Fibroblast of mammary gland (primary cell): ENCODE results near the gene FOCAD.

Experiments
- DNase-seq: peaks from one replicate; pipeline ENCODE4 v3.0.0-alpha.2; 2010; ENCODE audit warnings: low read depth
- H3K4me3 ChIP-seq: 2 replicates; pipeline ENCODE4 v1.5.1; 2011; ENCODE audit warnings: low read depth, mild to moderate bottlenecking, low read length, moderate library complexity; ENCODE audit not compliant: control insufficient read depth
- TF ChIP-seq, protein P1 (sequence below): conservative IDR thresholded peaks from 2 replicates; pipeline ENCODE4 v1.5.1; 2011; ENCODE audit warnings: low read depth, low read length, inconsistent platforms; ENCODE audit not compliant: control insufficient read depth, insufficient read depth

The FOCAD gene

DNA sequence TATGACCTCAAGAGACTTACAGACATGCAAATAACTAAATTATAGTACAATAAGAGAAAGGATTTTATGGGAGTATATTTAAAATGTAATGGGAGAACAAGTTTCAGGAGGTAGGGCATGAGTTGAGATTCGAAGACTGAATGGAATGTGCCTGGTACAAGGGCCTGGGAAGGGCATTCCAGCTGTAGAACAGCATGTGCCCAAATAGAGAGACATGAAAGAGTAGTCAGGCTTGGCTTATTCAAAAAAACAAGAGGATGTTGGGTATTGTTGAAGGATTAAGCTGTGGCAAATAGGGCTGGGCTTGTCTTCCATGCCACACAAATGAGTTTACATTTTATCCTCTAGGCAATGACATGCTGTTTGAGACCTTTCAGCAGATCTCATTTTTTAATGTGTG lies 86.9 kb downstream of the FOCAD start:
- TF ChIP-seq, protein P1, sequence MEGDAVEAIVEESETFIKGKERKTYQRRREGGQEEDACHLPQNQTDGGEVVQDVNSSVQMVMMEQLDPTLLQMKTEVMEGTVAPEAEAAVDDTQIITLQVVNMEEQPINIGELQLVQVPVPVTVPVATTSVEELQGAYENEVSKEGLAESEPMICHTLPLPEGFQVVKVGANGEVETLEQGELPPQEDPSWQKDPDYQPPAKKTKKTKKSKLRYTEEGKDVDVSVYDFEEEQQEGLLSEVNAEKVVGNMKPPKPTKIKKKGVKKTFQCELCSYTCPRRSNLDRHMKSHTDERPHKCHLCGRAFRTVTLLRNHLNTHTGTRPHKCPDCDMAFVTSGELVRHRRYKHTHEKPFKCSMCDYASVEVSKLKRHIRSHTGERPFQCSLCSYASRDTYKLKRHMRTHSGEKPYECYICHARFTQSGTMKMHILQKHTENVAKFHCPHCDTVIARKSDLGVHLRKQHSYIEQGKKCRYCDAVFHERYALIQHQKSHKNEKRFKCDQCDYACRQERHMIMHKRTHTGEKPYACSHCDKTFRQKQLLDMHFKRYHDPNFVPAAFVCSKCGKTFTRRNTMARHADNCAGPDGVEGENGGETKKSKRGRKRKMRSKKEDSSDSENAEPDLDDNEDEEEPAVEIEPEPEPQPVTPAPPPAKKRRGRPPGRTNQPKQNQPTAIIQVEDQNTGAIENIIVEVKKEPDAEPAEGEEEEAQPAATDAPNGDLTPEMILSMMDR = no peak
- no peak for DNase-seq
- H3K4me3 ChIP-seq = no peak overlapping the region

DNA sequence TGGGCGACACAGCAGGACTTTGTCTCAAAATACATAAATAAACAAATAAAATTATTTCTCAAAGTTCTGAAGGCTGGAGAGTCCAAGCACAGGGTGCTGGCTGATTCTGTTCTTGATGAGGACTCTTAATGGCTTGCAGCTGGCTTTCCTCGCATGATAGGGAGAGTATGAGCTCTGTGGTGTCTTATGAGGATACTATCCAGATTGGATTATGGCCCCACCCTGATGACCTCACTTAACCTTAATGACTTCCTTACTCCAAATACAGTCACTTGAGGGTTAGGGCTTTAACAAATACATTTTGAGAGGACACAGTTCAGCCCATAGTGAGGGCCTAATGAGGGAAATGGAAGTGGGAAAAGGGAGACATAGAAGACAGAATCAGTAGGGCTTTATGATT lies 87.7 kb downstream of the FOCAD start:
- TF ChIP-seq, protein P1 = no peak
- peak; percentile 13 for DNase-seq
- H3K4me3 ChIP-seq = no peak overlapping the region

DNA sequence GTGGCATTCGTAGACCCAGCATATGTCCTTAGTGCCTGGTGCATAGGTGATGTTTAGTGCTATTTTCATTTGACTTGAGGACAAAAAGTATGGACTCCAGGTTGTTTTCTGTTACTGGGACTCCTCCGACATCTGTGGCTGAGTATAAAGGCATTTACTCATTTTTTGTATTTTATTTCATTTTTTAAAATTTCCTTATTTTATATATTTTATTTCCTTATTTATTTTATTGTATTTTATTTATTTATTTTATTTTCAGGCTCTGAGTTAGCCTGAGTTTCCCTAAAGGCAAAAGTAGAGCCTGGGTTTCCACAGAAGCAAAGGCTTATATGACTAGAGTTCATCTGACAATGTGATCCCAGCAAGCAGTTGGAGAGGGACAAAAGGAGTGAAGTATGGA lies 91.6 kb downstream of the FOCAD start:
- H3K4me3 ChIP-seq = no peak overlapping the region
- no peak for DNase-seq
- TF ChIP-seq, protein P1 = no peak

DNA sequence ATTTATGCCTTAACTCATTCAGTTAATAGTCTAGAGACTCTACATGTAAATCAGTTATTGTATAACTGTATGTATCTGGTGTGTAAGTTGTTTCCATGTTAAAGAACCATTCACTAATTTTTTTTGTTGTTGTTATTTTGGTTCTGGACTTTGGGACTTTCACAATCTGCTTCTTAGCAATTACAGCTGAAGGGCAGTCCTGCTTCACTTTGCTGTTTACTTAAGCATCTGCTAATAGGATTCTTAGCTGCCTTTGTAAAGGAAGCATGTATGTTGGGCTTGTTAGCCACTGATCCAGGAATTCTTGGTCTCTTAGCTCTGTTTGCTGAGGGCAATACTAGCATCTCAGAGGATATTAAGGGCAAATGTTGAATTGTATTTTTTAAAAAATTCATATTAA lies 97.0 kb downstream of the FOCAD start:
- no peak for DNase-seq
- TF ChIP-seq, protein P1 = no peak
- no peak overlapping the region for H3K4me3 ChIP-seq

DNA sequence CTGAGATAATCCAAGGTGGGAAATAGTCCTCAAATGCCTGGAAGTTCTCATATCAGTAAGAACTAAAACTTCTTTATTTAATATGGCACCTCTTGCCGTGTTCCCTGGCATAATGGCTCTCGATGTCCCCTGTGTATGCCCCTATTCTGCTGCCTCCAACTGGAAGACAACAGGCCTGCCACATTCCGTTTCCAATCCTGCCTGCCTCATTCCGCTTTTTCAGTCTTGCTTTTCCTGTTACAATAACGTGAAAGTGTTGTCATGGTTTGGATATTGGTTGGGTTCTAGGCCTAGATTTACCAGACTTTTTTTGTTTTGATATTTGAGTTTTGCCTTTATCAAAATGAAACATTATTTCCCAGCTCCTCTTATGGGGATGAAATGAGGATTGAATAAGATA lies 98.2 kb downstream of the FOCAD start:
- no peak overlapping the region for H3K4me3 ChIP-seq
- TF ChIP-seq, protein P1 = no peak
- DNase-seq = no peak

DNA sequence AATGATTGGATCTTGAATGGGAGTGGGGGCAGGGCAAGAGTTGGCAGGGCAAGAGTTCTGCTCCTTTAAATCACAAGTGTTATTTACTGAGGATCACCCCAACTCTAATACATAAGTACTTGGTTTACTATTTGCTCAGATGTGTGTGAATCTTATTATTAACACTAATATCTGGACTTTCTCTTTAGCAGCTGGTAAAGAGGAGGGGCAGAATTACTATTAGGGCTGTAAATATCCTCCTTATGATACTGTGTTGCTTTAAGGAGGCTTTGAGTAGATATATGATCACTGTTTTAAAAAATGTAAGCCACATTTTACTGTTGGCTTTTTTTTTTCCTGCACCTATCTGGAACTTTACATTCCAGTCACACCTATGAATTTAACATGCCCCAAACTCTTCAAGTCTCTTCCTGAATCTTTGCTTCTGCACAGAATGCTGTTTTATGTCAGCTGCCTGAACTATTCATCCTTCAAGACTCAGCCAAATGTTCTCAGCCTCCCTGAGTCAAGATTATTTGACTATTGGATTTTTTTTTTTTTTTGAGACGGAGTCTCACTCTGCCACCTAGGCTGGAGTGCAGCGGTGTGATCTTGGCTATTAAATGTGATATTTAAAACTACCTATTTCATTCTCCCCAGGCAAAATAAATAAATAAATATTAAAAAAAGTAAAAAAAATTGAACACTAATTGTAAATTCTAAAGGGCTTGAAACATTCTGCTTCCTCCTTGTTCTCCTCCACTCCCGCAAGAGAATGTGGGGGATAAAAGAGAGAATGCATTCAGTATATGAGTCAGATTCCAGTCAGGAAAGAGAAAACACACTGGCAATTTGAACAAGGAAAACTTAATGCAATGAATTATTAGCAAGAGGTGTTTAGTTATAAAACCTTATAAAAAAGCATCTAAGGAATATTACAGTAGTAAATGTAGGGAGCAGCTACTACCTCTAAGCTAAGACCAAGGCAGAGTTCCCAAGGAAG lies 99.3 kb downstream of the FOCAD start:
- DNase-seq = no peak
- no peak overlapping the region for H3K4me3 ChIP-seq
- TF ChIP-seq, protein P1 = no peak

DNA sequence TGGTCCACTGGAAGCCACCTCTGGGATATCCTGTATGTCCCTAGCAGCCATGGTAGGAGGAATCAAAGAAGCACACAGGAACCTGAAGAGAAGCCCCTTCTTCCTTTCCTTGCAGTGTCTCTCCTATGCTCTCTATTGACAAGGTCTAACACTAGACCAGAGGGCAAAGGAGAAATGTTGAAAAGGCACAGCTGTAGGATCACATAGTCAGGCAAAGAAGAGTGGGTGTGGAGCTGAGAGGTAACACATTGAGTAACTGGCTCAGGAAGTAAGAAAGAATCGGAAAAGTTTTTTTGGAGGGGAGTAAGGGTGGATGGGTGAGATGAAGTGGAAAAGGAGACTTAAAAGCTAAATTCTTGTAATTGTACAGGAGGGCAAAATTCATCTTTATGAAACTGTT lies 100.1 kb downstream of the FOCAD start:
- TF ChIP-seq, protein P1 = no peak
- H3K4me3 ChIP-seq = no peak overlapping the region
- no peak for DNase-seq
